Stimulated activated CD4-positive, alpha-beta T cell treated with anti-CD3 and anti-CD28 coated beads, TNF-alpha, amount 100 ng/mL, for 48 hours (primary cell): Measurements from ENCODE around the gene TMEM87B.

Source experiments
- DNase-seq, 3 donors: peaks; one replicate each; pipeline ENCODE4 v3.0.0-alpha.2; 2020; ENCODE audit warnings: low read depth in 3 of 3

Gene TMEM87B

GRCh38 chr2:112054847-112055729 is at the start of gene TMEM87B:
TMEM87B (plus strand) TSS chr2:112055269; CDS start chr2:112055592, 323 bp downstream.
- DNase-seq: peak; percentile 95 to 99 (median 97)

- DNase-seq: no peak
Observed at GRCh38 chr2:112005406-112006075, 49.5 kb upstream of the TMEM87B start.

GRCh38 chr2:112006076-112006410 is 49.0 kb upstream of the TMEM87B start:
- no peak for DNase-seq

- DNase-seq: no peak
Observed at GRCh38 chr2:112007493-112007892, 47.6 kb upstream of the TMEM87B start.

- no peak for DNase-seq
Observed at GRCh38 chr2:112008910-112009485, 46.1 kb upstream of the TMEM87B start.

- DNase-seq: no peak
Observed at GRCh38 chr2:112010751-112011150, 44.3 kb upstream of the TMEM87B start.

- no peak for DNase-seq
Observed at GRCh38 chr2:112012556-112012955, 42.5 kb upstream of the TMEM87B start.

- no peak for DNase-seq
Observed at GRCh38 chr2:112018846-112019245, 36.2 kb upstream of the TMEM87B start.

GRCh38 chr2:112019569-112019982 is 35.5 kb upstream of the TMEM87B start:
- no peak for DNase-seq

- no peak for DNase-seq
Observed at GRCh38 chr2:112020561-112020960, 34.5 kb upstream of the TMEM87B start.

GRCh38 chr2:112021290-112021689 is 33.8 kb upstream of the TMEM87B start:
- no peak for DNase-seq

GRCh38 chr2:112021781-112022231 is 33.3 kb upstream of the TMEM87B start:
- DNase-seq: no peak

- DNase-seq: no peak
Observed at GRCh38 chr2:112023707-112024106, 31.4 kb upstream of the TMEM87B start.

- DNase-seq: no peak
Observed at GRCh38 chr2:112024231-112024630, 30.8 kb upstream of the TMEM87B start.

- no peak for DNase-seq
Observed at GRCh38 chr2:112024896-112025491, 30.1 kb upstream of the TMEM87B start.

- no peak for DNase-seq
Observed at GRCh38 chr2:112026509-112026908, 28.6 kb upstream of the TMEM87B start.

GRCh38 chr2:112027767-112028166 is 27.3 kb upstream of the TMEM87B start:
- DNase-seq: no peak

- no peak for DNase-seq
Observed at GRCh38 chr2:112029164-112029563, 25.9 kb upstream of the TMEM87B start.

- DNase-seq: no peak
Observed at GRCh38 chr2:112031473-112032223, 23.4 kb upstream of the TMEM87B start.

- no peak for DNase-seq
Observed at GRCh38 chr2:112032224-112032586, 22.9 kb upstream of the TMEM87B start.

- DNase-seq: no peak
Observed at GRCh38 chr2:112032689-112033465, 22.2 kb upstream of the TMEM87B start.
